Colonic mucosa (tissue), 4 donors: ENCODE measurements around the gene ACOX2. TPM values are rescaled to one million over a fixed set of nuclear protein-coding genes. Genes with fewer than 3 reads are reported as not detected.
"Not testable (repeated sequence)": the region's sequence is repeated elsewhere in the genome, so short reads cannot be mapped to it uniquely, and the experiment has no call there.

Experiments
- DNase-seq: peaks from one replicate; pipeline ENCODE4 v3.0.0-alpha.2; 2020
- H3K27ac ChIP-seq: fragments of 200-600 bp; one replicate; pipeline ENCODE4 v1.8.0; 2021
- H3K27me3 ChIP-seq: fragments of 200-600 bp; one replicate; pipeline ENCODE4 v1.8.0; 2021
- H3K36me3 ChIP-seq: fragments of 200-600 bp; one replicate; pipeline ENCODE4 v1.8.0; 2021
- H3K4me1 ChIP-seq: fragments of 200-600 bp; one replicate; pipeline ENCODE4 v1.8.0; 2021; ENCODE audit warnings: mild to moderate bottlenecking
- H3K4me3 ChIP-seq: fragments of 200-600 bp; one replicate; pipeline ENCODE4 v1.8.0; 2021
- H3K9ac ChIP-seq, 2 donors: one replicate each; pipeline ENCODE4 v1.7.0; 2013; ENCODE audit warnings: control low read depth in 2 of 2, low read depth in 2 of 2, low read length in 2 of 2
- H3K9me3 ChIP-seq: fragments of 200-600 bp; one replicate; pipeline ENCODE4 v1.8.0; 2021
- CTCF ChIP-seq: fragments of 200-600 bp; IDR thresholded peaks from one replicate; pipeline ENCODE4 v1.8.0; 2022; ENCODE audit warnings: antibody characterized with exemption, mild to moderate bottlenecking
- intact Hi-C: fragments of 100-400 bp; cut with DNase I; formaldehyde crosslinking; loops from one replicate; pipeline ENCODE4 v1.14.1; 2022
- total RNA-seq, 2 donors: library from RNA; stranded (reverse); fragmentation: NEBNext Ultra II Directional in 1 of 2; extraction: Animal tissue kit (Norgen Biotek cat#: 25700) in 1 of 2; gene quantifications; one replicate each; pipeline ENCODE4 v1.2.1, GENCODE V29; 2021
- donor health status: healthy.
- donor health status: DM: no; HTN: no; CAD: no.
- donor health status: DM: no; HTN: no; CAD: no.

The ACOX2 gene
- total RNA-seq, 2 donors from 2014 or later, result 14.6 to 22.4 TPM

DNA sequence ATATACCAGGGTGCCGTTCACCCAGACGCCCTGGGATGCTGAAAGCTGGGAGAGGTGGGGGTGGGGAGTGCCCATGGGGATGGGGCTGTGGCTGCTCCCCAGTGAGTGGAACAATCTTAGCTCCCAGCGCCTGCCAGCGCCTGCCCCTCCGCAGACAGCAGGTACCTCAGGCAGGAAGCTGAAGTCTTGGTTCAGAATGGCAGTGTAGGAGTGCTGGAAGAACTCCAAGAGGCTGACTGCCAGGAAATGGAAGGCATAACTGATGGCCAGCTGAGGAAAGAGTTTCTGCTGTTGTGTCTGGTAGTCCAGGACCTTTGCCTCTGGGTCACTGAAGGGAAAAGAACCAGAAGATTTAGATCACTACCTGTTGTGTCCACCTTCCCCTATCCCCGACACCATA, 8.4 kb downstream of the ACOX2 start:
- no peak for TF ChIP-seq CTCF
- H3K9ac ChIP-seq, result peak overlapping the region in 1 of 2 donors; percentile 31
- H3K27me3 ChIP-seq, result no peaks in the 10 kb centered on the region
- intact Hi-C loops, result no loop called here
- H3K27ac ChIP-seq, result no peak overlapping the region
- H3K4me3 ChIP-seq, result no peak overlapping the region
- peak; percentile 75 for DNase-seq
- H3K36me3 ChIP-seq, result no peaks in the 10 kb centered on the region
- peaks cover 7% of the 10 kb centered on the region for H3K4me1 ChIP-seq
- no peaks in the 10 kb centered on the region for H3K9me3 ChIP-seq

- H3K36me3 ChIP-seq, H3K9me3 ChIP-seq, DNase-seq: not testable (repeated sequence)
Observed at GRCh38 chr3:58527440-58527839, 9.6 kb downstream of the ACOX2 start.

DNA sequence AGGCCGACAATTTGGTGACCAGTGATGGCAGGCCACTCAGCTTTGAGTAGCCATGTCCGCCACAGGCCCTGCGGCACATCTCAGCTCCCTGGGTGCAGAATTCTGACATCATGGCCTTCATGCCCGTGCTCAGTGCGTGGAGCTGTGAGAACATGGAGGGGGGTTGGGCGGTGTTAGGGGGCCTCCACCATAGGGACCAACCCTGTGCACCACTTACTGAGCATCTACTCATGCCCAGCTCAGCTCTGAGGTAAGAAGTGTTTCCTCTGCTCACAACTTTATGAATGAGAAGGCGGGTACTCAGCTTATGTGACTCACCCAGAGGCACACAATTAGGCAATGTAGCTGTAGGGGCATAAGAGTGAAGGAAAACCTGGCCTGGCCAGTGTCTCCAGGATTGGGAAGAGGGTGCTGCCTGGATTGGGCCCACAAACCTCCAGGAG, 10.5 kb downstream of the ACOX2 start:
- no peak overlapping the region for H3K27ac ChIP-seq
- no peaks in the 10 kb centered on the region for H3K9me3 ChIP-seq
- no peaks in the 10 kb centered on the region for H3K4me1 ChIP-seq
- intact Hi-C loops, result no loop called here
- no peak for TF ChIP-seq CTCF
- peak; percentile 58 for DNase-seq
- H3K27me3 ChIP-seq, result no peaks in the 10 kb centered on the region
- H3K9ac ChIP-seq, result no peak overlapping the region
- H3K36me3 ChIP-seq, result no peaks in the 10 kb centered on the region
- no peak overlapping the region for H3K4me3 ChIP-seq

More at GRCh38 chr3:58527440-58527839, 9.6 kb downstream of the ACOX2 start:
- intact Hi-C loops, H3K4me1 ChIP-seq, H3K27me3 ChIP-seq, H3K27ac ChIP-seq, H3K9ac ChIP-seq, H3K4me3 ChIP-seq: not testable (repeated sequence)

- Histone ChIP-seq H3K27ac (no peak overlapping the region), H3K27me3 (no peaks in the 10 kb centered on the region), H3K36me3 (no peaks in the 10 kb centered on the region), H3K9ac (no peak overlapping the region), H3K9me3 (no peaks in the 10 kb centered on the region), H3K4me1 (no peaks in the 10 kb centered on the region), H3K4me3 (no peak overlapping the region)
- intact Hi-C loops, result no loop called here
- no peak for DNase-seq
- TF ChIP-seq CTCF, result no peak
Observed at GRCh38 chr3:58524326-58524888, 12.6 kb downstream of the ACOX2 start.

- Histone ChIP-seq H3K36me3 (no peaks in the 10 kb centered on the region), H3K27ac (no peak overlapping the region), H3K9ac (no peak overlapping the region), H3K9me3 (no peaks in the 10 kb centered on the region), H3K4me3 (no peak overlapping the region), H3K4me1 (no peaks in the 10 kb centered on the region), H3K27me3 (no peaks in the 10 kb centered on the region)
- DNase-seq, result no peak
- no peak for TF ChIP-seq CTCF
- intact Hi-C loops, result no loop called here
Observed at GRCh38 chr3:58522759-58523425, 14.1 kb downstream of the ACOX2 start.

DNA sequence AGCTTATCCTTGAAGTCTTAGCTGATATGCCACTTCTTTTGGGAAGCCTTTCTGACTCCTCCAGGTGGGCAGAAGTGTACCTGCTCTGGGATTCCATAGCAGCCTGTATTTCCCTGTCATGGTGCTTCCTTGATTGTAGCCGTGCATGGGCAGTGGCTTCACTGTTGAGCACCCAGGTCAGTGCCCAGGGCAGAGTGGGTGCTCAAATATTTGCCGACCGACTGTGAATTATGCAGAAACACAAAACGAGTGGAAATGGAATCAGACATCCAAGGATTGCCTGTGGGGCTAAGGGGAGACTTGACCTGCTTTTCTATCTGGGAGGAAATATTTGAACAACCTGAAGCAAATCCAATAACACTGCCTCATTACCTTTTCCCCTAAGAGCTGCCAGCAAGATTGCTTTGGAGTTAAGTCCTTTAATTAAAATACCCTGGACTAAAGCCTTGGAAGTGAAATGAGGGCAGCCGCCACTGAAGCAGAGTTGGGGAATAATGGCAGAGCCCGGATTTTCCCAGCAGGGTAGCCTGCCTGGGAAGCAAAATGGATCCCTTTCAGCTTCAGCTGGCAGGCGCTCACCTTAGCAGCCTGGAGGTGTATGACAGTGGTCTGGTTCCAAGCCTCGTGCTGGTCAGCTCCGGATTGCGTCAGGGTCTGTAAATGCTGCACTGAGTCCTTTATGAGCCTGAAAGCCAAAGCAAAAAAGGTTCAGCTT, 14.9 kb downstream of the ACOX2 start:
- intact Hi-C loops, result no loop called here
- Histone ChIP-seq H3K27me3 (no peaks in the 10 kb centered on the region), H3K4me1 (no peaks in the 10 kb centered on the region), H3K36me3 (no peaks in the 10 kb centered on the region), H3K4me3 (no peak overlapping the region), H3K27ac (no peak overlapping the region), H3K9ac (no peak overlapping the region), H3K9me3 (no peaks in the 10 kb centered on the region)
- TF ChIP-seq CTCF, result no peak
- DNase-seq, result no peak
